NT2/D1 (cell line): ENCODE results near the gene PI4KA.

Experiments
- YY1 ChIP-seq: IDR thresholded peaks from 2 replicates; pipeline ENCODE4 v1.6.1; 2011; ENCODE audit not compliant: insufficient read length, insufficient read depth
- ZNF274 ChIP-seq: IDR thresholded peaks from 2 replicates; pipeline ENCODE4 v1.6.1; 2011; ENCODE audit warnings: mild to moderate bottlenecking, low read depth, low read length

- no peak for TF ChIP-seq ZNF274
- no peak for TF ChIP-seq YY1
Measured at GRCh38 chr22:20802452-20802851, 56.2 kb downstream of the PI4KA start.
